Astrocyte (in vitro differentiated cells and primary cell): Measurements from ENCODE around the gene TAF8. TPM values are rescaled to one million over a fixed set of nuclear protein-coding genes. Genes with fewer than 3 reads are reported as not detected.

Experiments
- DNase-seq: peaks from one replicate; pipeline ENCODE4 v3.0.0-alpha.2; 2010; ENCODE audit warnings: low read depth
- FAIRE-seq: peaks from 2 replicates; lab custom pipeline; 2011; peaks lifted over from hg19 to GRCh38; lab: Jason Lieb, UNC
- H2AFZ ChIP-seq: 2 replicates; pipeline ENCODE4 v1.6.0; 2012; ENCODE audit warnings: low read depth, low read length, inconsistent platforms
- H3K27ac ChIP-seq: 2 replicates; pipeline ENCODE4 v1.5.1; 2011; ENCODE audit warnings: low read depth, low read length, inconsistent platforms
- H3K27me3 ChIP-seq: 2 replicates; pipeline ENCODE4 v1.6.0; 2011; ENCODE audit warnings: low read length, inconsistent platforms; ENCODE audit not compliant: insufficient read depth
- H3K36me3 ChIP-seq: 2 replicates; pipeline ENCODE4 v1.5.1; 2011; ENCODE audit warnings: low read length, inconsistent platforms; ENCODE audit not compliant: insufficient read depth
- H3K4me1 ChIP-seq: 2 replicates; pipeline ENCODE4 v1.5.1; 2011; ENCODE audit warnings: low read length, inconsistent platforms; ENCODE audit not compliant: insufficient read depth
- H3K4me2 ChIP-seq: 2 replicates; pipeline ENCODE4 v1.6.0; 2012; ENCODE audit warnings: low read length, inconsistent platforms
- H3K4me3 ChIP-seq: 2 replicates; pipeline ENCODE4 v1.5.1; 2011; ENCODE audit warnings: low read depth, mild to moderate bottlenecking, low read length, inconsistent platforms; ENCODE audit not compliant: insufficient read depth
- H3K79me2 ChIP-seq: 2 replicates; pipeline ENCODE4 v1.6.0; 2012; ENCODE audit warnings: mild to moderate bottlenecking, low read length, inconsistent platforms; ENCODE audit not compliant: insufficient read depth
- H3K9ac ChIP-seq: 2 replicates; pipeline ENCODE4 v1.6.0; 2012; ENCODE audit warnings: mild to moderate bottlenecking, low read length, inconsistent platforms
- H3K9me3 ChIP-seq: 2 replicates; pipeline ENCODE4 v1.5.1; 2012; ENCODE audit warnings: low read depth, mild to moderate bottlenecking, low read length, inconsistent platforms; ENCODE audit not compliant: insufficient read depth
- H4K20me1 ChIP-seq: 2 replicates; pipeline ENCODE4 v1.6.0; 2012; ENCODE audit warnings: low read length, inconsistent platforms; ENCODE audit not compliant: insufficient read depth
- H3K27ac Mint-ChIP-seq: one replicate; pipeline ENCODE4 v1.8.0; 2021; ENCODE audit warnings: mild to moderate bottlenecking, mixed read lengths; ENCODE audit not compliant: unreplicated experiment
- H3K27me3 Mint-ChIP-seq: one replicate; pipeline ENCODE4 v1.8.0; 2021; ENCODE audit warnings: low read depth, mixed read lengths; ENCODE audit not compliant: unreplicated experiment
- H3K36me3 Mint-ChIP-seq: one replicate; pipeline ENCODE4 v1.8.0; 2021; ENCODE audit warnings: low read depth, mixed read lengths; ENCODE audit not compliant: unreplicated experiment
- H3K4me1 Mint-ChIP-seq: one replicate; pipeline ENCODE4 v1.8.0; 2021; ENCODE audit warnings: low read depth, mixed read lengths; ENCODE audit not compliant: unreplicated experiment
- H3K4me3 Mint-ChIP-seq: one replicate; pipeline ENCODE4 v1.8.0; 2021; ENCODE audit warnings: mild to moderate bottlenecking, moderate library complexity, mixed read lengths; ENCODE audit not compliant: unreplicated experiment
- H3K9me3 Mint-ChIP-seq: one replicate; pipeline ENCODE4 v1.8.0; 2021; ENCODE audit warnings: mild to moderate bottlenecking, mixed read lengths; ENCODE audit not compliant: unreplicated experiment
- EZH2 ChIP-seq: IDR thresholded peaks from 2 replicates; pipeline ENCODE4 v1.6.1; 2012; ENCODE audit warnings: mild to moderate bottlenecking, low read length, inconsistent platforms; ENCODE audit not compliant: insufficient read depth
- total RNA-seq: library from RNA; stranded (reverse); gene quantifications from 2 replicates; pipeline ENCODE4 v1.2.1, GENCODE V29; 2021
- TF ChIP-seq, protein P1 (sequence below): IDR thresholded peaks from 2 replicates; pipeline ENCODE4 v1.5.1; 2011; ENCODE audit warnings: low read depth, mild to moderate bottlenecking, inconsistent platforms, low read length, moderate library complexity; ENCODE audit not compliant: insufficient read depth

The TAF8 gene
- total RNA-seq, 1 donor from 2014 or later: 14.8 TPM

GRCh38 chr6:42088101-42088591 is 37.8 kb downstream of the TAF8 start:
- no peak overlapping the region for H3K9ac ChIP-seq
- no peak overlapping the region for H3K4me3 ChIP-seq
- H3K4me2 ChIP-seq: no peak overlapping the region
- no peak overlapping the region for H3K27ac ChIP-seq
- H3K9me3 Mint-ChIP-seq: no peaks in the 10 kb centered on the region
- H3K27ac Mint-ChIP-seq: peak overlapping the region; percentile 34
- H3K4me1 ChIP-seq: peaks cover 5% of the 10 kb centered on the region
- no peaks in the 10 kb centered on the region for H3K79me2 ChIP-seq
- no peaks in the 10 kb centered on the region for H4K20me1 ChIP-seq
- peaks cover 3% of the 10 kb centered on the region for H3K4me1 Mint-ChIP-seq
- peak overlapping the region; percentile 40 for H3K4me3 Mint-ChIP-seq
- H3K27me3 ChIP-seq: no peaks in the 10 kb centered on the region
- no peak overlapping the region for H2AFZ ChIP-seq
- peaks cover 14% of the 10 kb centered on the region for H3K27me3 Mint-ChIP-seq
- H3K36me3 Mint-ChIP-seq: peaks cover 1% of the 10 kb centered on the region
- DNase-seq (peak; percentile 41), FAIRE-seq (no peak)
- TF ChIP-seq EZH2: no peak
- TF ChIP-seq, protein P1, sequence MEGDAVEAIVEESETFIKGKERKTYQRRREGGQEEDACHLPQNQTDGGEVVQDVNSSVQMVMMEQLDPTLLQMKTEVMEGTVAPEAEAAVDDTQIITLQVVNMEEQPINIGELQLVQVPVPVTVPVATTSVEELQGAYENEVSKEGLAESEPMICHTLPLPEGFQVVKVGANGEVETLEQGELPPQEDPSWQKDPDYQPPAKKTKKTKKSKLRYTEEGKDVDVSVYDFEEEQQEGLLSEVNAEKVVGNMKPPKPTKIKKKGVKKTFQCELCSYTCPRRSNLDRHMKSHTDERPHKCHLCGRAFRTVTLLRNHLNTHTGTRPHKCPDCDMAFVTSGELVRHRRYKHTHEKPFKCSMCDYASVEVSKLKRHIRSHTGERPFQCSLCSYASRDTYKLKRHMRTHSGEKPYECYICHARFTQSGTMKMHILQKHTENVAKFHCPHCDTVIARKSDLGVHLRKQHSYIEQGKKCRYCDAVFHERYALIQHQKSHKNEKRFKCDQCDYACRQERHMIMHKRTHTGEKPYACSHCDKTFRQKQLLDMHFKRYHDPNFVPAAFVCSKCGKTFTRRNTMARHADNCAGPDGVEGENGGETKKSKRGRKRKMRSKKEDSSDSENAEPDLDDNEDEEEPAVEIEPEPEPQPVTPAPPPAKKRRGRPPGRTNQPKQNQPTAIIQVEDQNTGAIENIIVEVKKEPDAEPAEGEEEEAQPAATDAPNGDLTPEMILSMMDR: no peak
- no peaks in the 10 kb centered on the region for H3K36me3 ChIP-seq
- H3K9me3 ChIP-seq: no peaks in the 10 kb centered on the region

- H3K27ac ChIP-seq: no peak overlapping the region
- H3K4me1 Mint-ChIP-seq: peaks cover 3% of the 10 kb centered on the region
- peaks cover under 1% of the 10 kb centered on the region for H3K36me3 Mint-ChIP-seq
- no peak overlapping the region for H3K4me2 ChIP-seq
- H3K36me3 ChIP-seq: no peaks in the 10 kb centered on the region
- TF ChIP-seq, protein P1: no peak
- no peak for TF ChIP-seq EZH2
- no peak overlapping the region for H3K4me3 ChIP-seq
- no peak for FAIRE-seq
- no peaks in the 10 kb centered on the region for H3K79me2 ChIP-seq
- H3K4me3 Mint-ChIP-seq: peak overlapping the region; percentile 3
- no peaks in the 10 kb centered on the region for H3K9me3 Mint-ChIP-seq
- H3K27me3 ChIP-seq: no peaks in the 10 kb centered on the region
- H3K27me3 Mint-ChIP-seq: peaks cover 20% of the 10 kb centered on the region
- DNase-seq: no peak
- peaks cover 5% of the 10 kb centered on the region for H3K4me1 ChIP-seq
- H3K9me3 ChIP-seq: no peaks in the 10 kb centered on the region
- H4K20me1 ChIP-seq: no peaks in the 10 kb centered on the region
- H3K9ac ChIP-seq: no peak overlapping the region
- no peak overlapping the region for H2AFZ ChIP-seq
- no peak overlapping the region for H3K27ac Mint-ChIP-seq
Measured at GRCh38 chr6:42090819-42091717, 40.7 kb downstream of the TAF8 start.

DNA sequence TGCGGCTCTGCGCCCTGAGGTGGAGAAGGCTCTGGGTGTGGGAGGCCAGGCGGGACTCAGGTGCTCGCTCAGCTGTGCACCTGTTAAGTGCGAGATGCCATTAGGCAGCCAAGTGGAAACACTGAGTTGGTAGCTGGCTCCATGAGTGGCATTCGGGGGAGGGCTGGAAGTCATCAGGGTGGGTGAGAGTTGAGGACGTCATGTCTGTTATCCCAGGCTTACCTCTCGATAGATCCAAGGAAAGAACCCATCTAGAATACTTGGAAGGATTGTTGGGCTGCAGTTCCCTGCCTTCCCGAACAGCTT is 41.3 kb downstream of the TAF8 start:
- no peaks in the 10 kb centered on the region for H3K36me3 Mint-ChIP-seq
- H3K4me3 Mint-ChIP-seq: peak overlapping the region; percentile 3
- Histone ChIP-seq H3K4me1 (peaks cover 5% of the 10 kb centered on the region), H3K9ac (no peak overlapping the region), H3K27me3 (no peaks in the 10 kb centered on the region), H3K9me3 (no peaks in the 10 kb centered on the region), H3K4me3 (no peak overlapping the region), H3K27ac (no peak overlapping the region), H3K4me2 (no peak overlapping the region), H3K79me2 (no peaks in the 10 kb centered on the region), H4K20me1 (no peaks in the 10 kb centered on the region), H2AFZ (no peak overlapping the region), H3K36me3 (no peaks in the 10 kb centered on the region)
- H3K9me3 Mint-ChIP-seq: no peaks in the 10 kb centered on the region
- DNase-seq (no peak), FAIRE-seq (no peak)
- H3K4me1 Mint-ChIP-seq: peaks cover 3% of the 10 kb centered on the region
- no peak overlapping the region for H3K27ac Mint-ChIP-seq
- peaks cover 25% of the 10 kb centered on the region for H3K27me3 Mint-ChIP-seq
- TF ChIP-seq, protein P1: no peak
- TF ChIP-seq EZH2: no peak
